Activated CD8-positive, alpha-beta T cell treated with anti-CD3 and anti-CD28 coated beads for 36 hours (primary cell): ENCODE measurements around the gene NAAA. TPM values are rescaled to one million over a fixed set of nuclear protein-coding genes. Genes with fewer than 3 reads are reported as not detected.
"Not testable (repeated sequence)": the region's sequence is repeated elsewhere in the genome, so short reads cannot be mapped to it uniquely, and the experiment has no call there.

Experiments
- ATAC-seq: fragments of 200-7000 bp; cut with Tn5 transposase; one replicate; pipeline ENCODE4 v1.10.0; 2021; ENCODE audit warnings: mild to moderate bottlenecking, moderate library complexity
- CTCF ChIA-PET: fragments of 350-600 bp; sonication (Branson Sonifier 250); formaldehyde crosslinking; loops from one replicate; lab custom pipeline; 2021; ENCODE audit warnings: antibody characterized with exemption; lab: Charles Lee
- POLR2A ChIA-PET: fragments of 350-600 bp; sonication (Branson Sonifier 250); formaldehyde crosslinking; loops from one replicate; lab custom pipeline; 2021; ENCODE audit warnings: antibody characterized with exemption; lab: Charles Lee
- DNase-seq: peaks from one replicate; pipeline ENCODE4 v3.0.0-alpha.2; 2020
- H3K27ac Mint-ChIP-seq: one replicate; pipeline ENCODE4 v1.8.0; 2021; ENCODE audit warnings: mild to moderate bottlenecking, mixed read lengths
- H3K27me3 Mint-ChIP-seq: one replicate; pipeline ENCODE4 v1.8.0; 2021; ENCODE audit warnings: mixed read lengths
- H3K36me3 Mint-ChIP-seq: one replicate; pipeline ENCODE4 v1.8.0; 2021; ENCODE audit warnings: low read depth, mixed read lengths
- H3K4me1 Mint-ChIP-seq: one replicate; pipeline ENCODE4 v1.8.0; 2021; ENCODE audit warnings: low read depth, mixed read lengths
- H3K4me3 Mint-ChIP-seq: one replicate; pipeline ENCODE4 v1.8.0; 2021; ENCODE audit warnings: mild to moderate bottlenecking, moderate library complexity, mixed read lengths
- H3K9me3 Mint-ChIP-seq: one replicate; pipeline ENCODE4 v1.8.0; 2021; ENCODE audit warnings: mixed read lengths
- intact Hi-C: fragments of 100-400 bp; cut with micrococcal nuclease; formaldehyde crosslinking; loops from one replicate; pipeline ENCODE4 v1.10.0; 2022
- total RNA-seq, 2 experiments: library from RNA; stranded (reverse); gene quantifications; one replicate each; pipeline ENCODE4 v1.2.3, GENCODE V29; 2021
- TF ChIP-seq, protein P1 (sequence below): fragments of 200-600 bp; IDR thresholded peaks from one replicate; pipeline ENCODE4 v1.8.0; 2022; ENCODE audit warnings: antibody characterized with exemption, mild to moderate bottlenecking

The NAAA gene
- total RNA-seq, 2 experiments from 2014 or later, result 18.7 to 22.2 TPM

DNA sequence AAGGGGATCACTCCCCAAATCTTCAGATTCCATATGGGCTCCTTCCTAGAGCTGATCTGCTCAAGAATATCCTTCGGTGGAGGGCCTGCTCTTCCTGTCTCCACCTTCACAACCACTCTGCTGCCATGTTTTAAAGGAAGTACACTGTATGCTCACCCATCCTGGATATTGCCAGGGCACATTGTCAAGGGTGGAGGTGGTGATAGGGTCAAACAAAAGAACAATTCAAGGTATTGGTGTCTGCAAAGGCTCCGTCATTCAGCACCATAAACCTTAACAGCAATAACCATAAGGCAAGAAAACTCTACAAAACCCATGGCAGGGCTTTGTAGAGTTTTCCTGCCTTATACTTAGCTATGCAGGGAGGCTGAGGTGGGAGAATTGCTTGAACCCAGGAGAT is 18.9 kb downstream of the NAAA start:
- Mint-ChIP-seq H3K9me3 (no peaks in the 10 kb centered on the region), H3K36me3 (peaks cover 39% of the 10 kb centered on the region), H3K4me1 (no peaks in the 10 kb centered on the region), H3K4me3 (no peak overlapping the region), H3K27ac (no peak overlapping the region), H3K27me3 (no peaks in the 10 kb centered on the region)
- CTCF ChIA-PET, result interaction anchor here (1.2 kb wide), 1 partner anchor 73 kb away, joined by 3 read pairs; no protein-coding TSS in a partner anchor
- POLR2A ChIA-PET, result no interaction called here
- intact Hi-C loops, result no loop called here
- no peak for ATAC-seq
- TF ChIP-seq, protein P1, sequence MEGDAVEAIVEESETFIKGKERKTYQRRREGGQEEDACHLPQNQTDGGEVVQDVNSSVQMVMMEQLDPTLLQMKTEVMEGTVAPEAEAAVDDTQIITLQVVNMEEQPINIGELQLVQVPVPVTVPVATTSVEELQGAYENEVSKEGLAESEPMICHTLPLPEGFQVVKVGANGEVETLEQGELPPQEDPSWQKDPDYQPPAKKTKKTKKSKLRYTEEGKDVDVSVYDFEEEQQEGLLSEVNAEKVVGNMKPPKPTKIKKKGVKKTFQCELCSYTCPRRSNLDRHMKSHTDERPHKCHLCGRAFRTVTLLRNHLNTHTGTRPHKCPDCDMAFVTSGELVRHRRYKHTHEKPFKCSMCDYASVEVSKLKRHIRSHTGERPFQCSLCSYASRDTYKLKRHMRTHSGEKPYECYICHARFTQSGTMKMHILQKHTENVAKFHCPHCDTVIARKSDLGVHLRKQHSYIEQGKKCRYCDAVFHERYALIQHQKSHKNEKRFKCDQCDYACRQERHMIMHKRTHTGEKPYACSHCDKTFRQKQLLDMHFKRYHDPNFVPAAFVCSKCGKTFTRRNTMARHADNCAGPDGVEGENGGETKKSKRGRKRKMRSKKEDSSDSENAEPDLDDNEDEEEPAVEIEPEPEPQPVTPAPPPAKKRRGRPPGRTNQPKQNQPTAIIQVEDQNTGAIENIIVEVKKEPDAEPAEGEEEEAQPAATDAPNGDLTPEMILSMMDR, result no peak
- DNase-seq, result no peak

DNA sequence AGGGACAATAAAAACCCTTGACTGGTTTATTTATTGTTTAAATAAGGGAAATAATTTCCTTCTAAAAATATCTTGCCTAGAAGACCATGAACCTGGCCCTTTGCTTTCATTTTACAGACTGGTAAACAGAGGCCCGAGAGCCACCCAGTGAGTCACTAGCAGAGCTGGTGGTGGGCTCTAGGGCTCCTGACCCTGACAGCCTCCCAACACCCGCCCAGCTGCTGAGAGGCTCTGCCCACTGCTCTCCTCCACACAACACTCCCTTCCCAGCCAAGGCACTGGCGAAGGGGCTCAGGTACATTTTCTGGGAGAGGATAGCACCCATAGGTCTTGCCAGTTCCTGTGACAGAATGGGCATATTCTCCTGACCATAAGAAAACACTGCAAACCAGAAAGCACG is 20.5 kb downstream of the NAAA start:
- H3K36me3 Mint-ChIP-seq, result peaks cover 39% of the 10 kb centered on the region
- POLR2A ChIA-PET, result interaction anchor here (0.6 kb wide), 1 partner anchor 47 kb away, joined by 3 read pairs; no protein-coding TSS in a partner anchor
- DNase-seq, result no peak
- no peak for ATAC-seq
- CTCF ChIA-PET, result interaction anchor here (1.4 kb wide), 1 partner anchor 24 kb away, joined by 3 read pairs; no protein-coding TSS in a partner anchor
- intact Hi-C loops, result no loop called here
- TF ChIP-seq, protein P1, result no peak
- no peak overlapping the region for H3K27ac Mint-ChIP-seq
- H3K4me3 Mint-ChIP-seq, result no peak overlapping the region
- no peaks in the 10 kb centered on the region for H3K4me1 Mint-ChIP-seq
- no peaks in the 10 kb centered on the region for H3K9me3 Mint-ChIP-seq
- no peaks in the 10 kb centered on the region for H3K27me3 Mint-ChIP-seq

- peaks cover 37% of the 10 kb centered on the region for H3K36me3 Mint-ChIP-seq
- DNase-seq (no peak), ATAC-seq (no peak)
- no peak overlapping the region for H3K27ac Mint-ChIP-seq
- no peaks in the 10 kb centered on the region for H3K9me3 Mint-ChIP-seq
- CTCF ChIA-PET, result interaction anchor here (1.4 kb wide), 1 partner anchor 24 kb away, joined by 3 read pairs; no protein-coding TSS in a partner anchor
- no peaks in the 10 kb centered on the region for H3K27me3 Mint-ChIP-seq
- POLR2A ChIA-PET, result interaction anchor here (0.6 kb wide), 1 partner anchor 48 kb away, joined by 3 read pairs; no protein-coding TSS in a partner anchor
- H3K4me1 Mint-ChIP-seq, result no peaks in the 10 kb centered on the region
- TF ChIP-seq, protein P1, result no peak
- intact Hi-C loops, result loop anchor here (10.0 kb wide), 1 partner anchor 165 kb away; no protein-coding TSS in a partner anchor
- H3K4me3 Mint-ChIP-seq, result no peak overlapping the region
Measured at GRCh38 chr4:75919920-75920319, 20.9 kb downstream of the NAAA start.

DNA sequence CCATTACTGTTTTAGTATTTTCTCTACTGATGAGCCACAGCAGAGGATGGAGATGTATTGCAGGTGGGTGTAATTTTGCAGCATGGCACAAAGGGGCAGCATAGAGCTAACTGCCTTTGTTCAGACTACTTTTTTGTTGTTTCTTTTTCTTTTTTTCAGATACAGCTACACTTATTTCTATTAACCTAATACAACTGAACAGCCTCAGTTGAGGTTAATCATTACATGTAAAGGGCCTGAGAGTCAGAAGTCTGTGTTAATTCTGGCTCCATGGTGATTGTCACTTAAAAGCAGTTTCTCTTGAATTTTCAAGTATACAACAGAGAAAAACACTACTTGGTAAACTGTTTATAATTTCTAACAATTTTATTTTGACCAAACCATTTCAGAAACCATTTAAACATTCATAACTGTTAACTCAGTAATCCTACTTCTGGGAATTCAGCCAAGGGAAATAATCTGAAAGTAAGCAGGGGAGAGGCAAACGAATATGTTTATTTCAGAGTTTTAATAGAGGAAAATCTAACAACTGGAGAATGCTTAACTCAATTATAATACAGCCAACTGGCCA is 24.6 kb downstream of the NAAA start:
- CTCF ChIA-PET, result interaction anchor here (0.7 to 3.5 kb wide), 13 partner anchors 8 to 379 kb away, joined by 3 to 21 read pairs (median 3); partner anchors contain the start of gene NAAA
- DNase-seq (peak; percentile 18), ATAC-seq (peak; percentile 84)
- TF ChIP-seq, protein P1, result peak; percentile 76
- peaks cover 36% of the 10 kb centered on the region for H3K36me3 Mint-ChIP-seq
- no peak overlapping the region for H3K27ac Mint-ChIP-seq
- peaks cover 3% of the 10 kb centered on the region for H3K9me3 Mint-ChIP-seq
- no peak overlapping the region for H3K4me3 Mint-ChIP-seq
- intact Hi-C loops, result loop anchor here (10.0 kb wide), 1 partner anchor 169 kb away; no protein-coding TSS in a partner anchor
- POLR2A ChIA-PET, result interaction anchor here (1.0 kb wide), 1 partner anchor 22 kb away, joined by 5 read pairs; no protein-coding TSS in a partner anchor
- no peaks in the 10 kb centered on the region for H3K27me3 Mint-ChIP-seq
- no peaks in the 10 kb centered on the region for H3K4me1 Mint-ChIP-seq

DNA sequence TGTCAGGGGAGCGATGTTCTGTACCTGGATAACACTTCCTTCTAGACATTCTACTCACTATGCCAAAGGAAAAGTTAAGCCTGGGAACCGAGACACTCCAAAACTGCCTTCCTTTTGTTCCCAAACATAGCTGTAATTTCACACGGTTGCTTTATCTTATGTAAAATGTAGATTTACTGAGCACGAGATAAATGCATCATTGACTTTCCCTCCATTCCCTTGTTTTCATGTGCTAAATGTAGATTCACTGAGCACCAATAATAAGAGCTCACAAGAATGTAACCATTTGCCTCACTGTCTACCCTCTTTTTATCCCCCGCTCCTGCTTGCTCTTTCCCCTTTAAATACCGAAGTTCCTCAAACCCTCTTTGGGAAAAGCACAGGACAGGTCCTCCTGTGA is 27.8 kb downstream of the NAAA start:
- no peak for ATAC-seq
- peaks cover 8% of the 10 kb centered on the region for H3K9me3 Mint-ChIP-seq
- H3K4me1 Mint-ChIP-seq, result no peaks in the 10 kb centered on the region
- CTCF ChIA-PET, result interaction anchor here (1.2 to 1.7 kb wide), 2 partner anchors 18 to 83 kb away, joined by 3 to 12 read pairs; no protein-coding TSS in a partner anchor
- POLR2A ChIA-PET, result no interaction called here
- H3K4me3 Mint-ChIP-seq, result no peak overlapping the region
- H3K27ac Mint-ChIP-seq, result no peak overlapping the region
- TF ChIP-seq, protein P1, result no peak
- intact Hi-C loops, result loop anchor here (10.0 kb wide), 1 partner anchor 172 kb away; no protein-coding TSS in a partner anchor
- peaks cover 33% of the 10 kb centered on the region for H3K36me3 Mint-ChIP-seq
- no peaks in the 10 kb centered on the region for H3K27me3 Mint-ChIP-seq
- no peak for DNase-seq

DNA sequence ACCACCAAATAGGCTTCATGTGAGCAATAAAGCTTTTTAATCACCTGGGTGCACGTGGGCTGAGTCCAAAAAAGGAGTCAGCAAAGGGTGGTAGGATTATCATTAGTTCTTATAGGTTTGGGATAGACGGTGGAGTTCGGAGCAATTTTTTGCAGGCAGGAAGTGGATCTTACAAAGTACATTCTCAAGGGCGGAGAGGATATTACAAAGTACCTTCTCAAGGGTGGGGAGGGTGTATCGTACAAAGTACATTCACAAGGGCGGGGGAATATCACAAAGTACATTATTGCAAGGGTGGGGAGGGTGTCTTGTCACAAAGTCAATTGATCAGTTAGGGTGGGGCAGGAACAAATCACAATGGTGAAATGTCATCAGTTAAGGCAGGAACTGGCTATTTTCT is 30.0 kb downstream of the NAAA start:
- not testable (repeated sequence) for ATAC-seq

More for the DNA sequence above, 30.0 kb downstream of the NAAA start:
- H3K9me3 Mint-ChIP-seq, H3K4me3 Mint-ChIP-seq, DNase-seq, H3K27me3 Mint-ChIP-seq, POLR2A ChIA-PET, H3K27ac Mint-ChIP-seq, H3K4me1 Mint-ChIP-seq: not testable (repeated sequence)
- intact Hi-C loops, result loop anchor here (10.0 kb wide), 1 partner anchor 174 kb away; no protein-coding TSS in a partner anchor
- peaks cover 31% of the 10 kb centered on the region for H3K36me3 Mint-ChIP-seq
- CTCF ChIA-PET, result interaction anchor here (1.3 to 10.1 kb wide), 2 partner anchors 16 to 83 kb away, joined by 3 to 71 read pairs; no protein-coding TSS in a partner anchor
